Trophoblast cell (in vitro differentiated cells and primary cell): ENCODE measurements around the gene LTF.

Experiments used
- DNase-seq, 2 donors: peaks; one replicate each; pipeline ENCODE4 v3.0.0-alpha.2; 2016
- H2AFZ ChIP-seq: 2 replicates; pipeline ENCODE4 v1.6.1; 2013; ENCODE audit warnings: low read length, moderate library complexity, mild to moderate bottlenecking; ENCODE audit not compliant: insufficient read depth, poor library complexity
- H2AK5ac ChIP-seq: 2 replicates; pipeline ENCODE4 v1.6.1; 2013; ENCODE audit warnings: mild to moderate bottlenecking, low read length
- H2BK120ac ChIP-seq: 2 replicates; pipeline ENCODE4 v1.6.1; 2013; ENCODE audit warnings: low read length, mild to moderate bottlenecking, moderate library complexity; ENCODE audit not compliant: insufficient read depth, poor library complexity
- H2BK12ac ChIP-seq: 2 replicates; pipeline ENCODE4 v1.6.1; 2013; ENCODE audit warnings: mild to moderate bottlenecking, low read length, moderate library complexity
- H2BK5ac ChIP-seq: 2 replicates; pipeline ENCODE4 v1.6.1; 2013; ENCODE audit warnings: low read length, low read depth, moderate library complexity, mild to moderate bottlenecking; ENCODE audit not compliant: poor library complexity
- H3K14ac ChIP-seq: 2 replicates; pipeline ENCODE4 v1.6.1; 2013; ENCODE audit warnings: mild to moderate bottlenecking, low read length
- H3K18ac ChIP-seq: 2 replicates; pipeline ENCODE4 v1.6.1; 2013; ENCODE audit warnings: mild to moderate bottlenecking, low read length
- H3K23ac ChIP-seq: 2 replicates; pipeline ENCODE4 v1.6.1; 2013; ENCODE audit warnings: low read length
- H3K27ac ChIP-seq: 2 replicates; pipeline ENCODE4 v1.5.1; 2013; ENCODE audit warnings: low read depth, mild to moderate bottlenecking, inconsistent platforms, low read length, moderate library complexity
- H3K27me3 ChIP-seq: 2 replicates; pipeline ENCODE4 v1.6.1; 2013; ENCODE audit warnings: inconsistent platforms, mild to moderate bottlenecking, low read length, moderate library complexity; ENCODE audit not compliant: insufficient read depth
- H3K36me3 ChIP-seq, 2 experiments: 1 replicate in 1 of 2; 2 replicates in 1 of 2; pipeline ENCODE4 v1.6.1; 2013; ENCODE audit warnings: low read length in 2 of 2, mild to moderate bottlenecking in 2 of 2, moderate library complexity in 1 of 2; ENCODE audit not compliant: insufficient read depth in 2 of 2, control insufficient read depth in 1 of 2
- H3K4ac ChIP-seq: 2 replicates; pipeline ENCODE4 v1.6.1; 2013; ENCODE audit warnings: low read depth, mild to moderate bottlenecking, low read length, moderate library complexity
- H3K4me1 ChIP-seq, 2 experiments: 1 replicate in 1 of 2; 2 replicates in 1 of 2; pipeline ENCODE4 v1.6.1; 2013; ENCODE audit warnings: low read length in 2 of 2, mild to moderate bottlenecking in 2 of 2, moderate library complexity in 1 of 2; ENCODE audit not compliant: insufficient read depth in 2 of 2, control insufficient read depth in 1 of 2
- H3K4me2 ChIP-seq: 2 replicates; pipeline ENCODE4 v1.6.1; 2013; ENCODE audit warnings: inconsistent platforms, mild to moderate bottlenecking, low read length, moderate library complexity
- H3K4me3 ChIP-seq: 2 replicates; pipeline ENCODE4 v1.5.1; 2013; ENCODE audit warnings: mild to moderate bottlenecking, low read depth, low read length, inconsistent platforms
- H3K79me1 ChIP-seq: one replicate; pipeline ENCODE4 v1.6.1; 2013; ENCODE audit warnings: low read length
- H3K79me2 ChIP-seq: 2 replicates; pipeline ENCODE4 v1.6.1; 2013; ENCODE audit warnings: low read length, mild to moderate bottlenecking; ENCODE audit not compliant: control insufficient read depth, insufficient read depth, poor library complexity
- H3K9ac ChIP-seq: 2 replicates; pipeline ENCODE4 v1.6.1; 2013; ENCODE audit warnings: mild to moderate bottlenecking, low read length
- H3K9me3 ChIP-seq: 2 replicates; pipeline ENCODE4 v1.6.1; 2013; ENCODE audit warnings: low read depth, mild to moderate bottlenecking, control low read depth, inconsistent platforms, low read length; ENCODE audit not compliant: insufficient read depth
- H4K12ac ChIP-seq: 2 replicates; pipeline ENCODE4 v1.6.1; 2013; ENCODE audit warnings: low read depth, mild to moderate bottlenecking, low read length, moderate library complexity
- H4K8ac ChIP-seq: 2 replicates; pipeline ENCODE4 v1.6.1; 2013; ENCODE audit warnings: low read depth, mild to moderate bottlenecking, low read length, moderate library complexity
- H4K91ac ChIP-seq: one replicate; pipeline ENCODE4 v1.6.1; 2013; ENCODE audit warnings: low read depth, mild to moderate bottlenecking, low read length, moderate library complexity
- WGBS: extraction: QIAGEN DNeasy Blood & Tissue Kit; methylation state at CpG from one replicate; pipeline ENCODE4 v1.1.7; 2013; ENCODE audit warnings: missing lambda C conversion rate; ENCODE audit not compliant: insufficient read length, insufficient coverage; ENCODE audit errors: extremely low coverage; 5-methylcytosine and 5-hydroxymethylcytosine counted together

Gene LTF

DNA sequence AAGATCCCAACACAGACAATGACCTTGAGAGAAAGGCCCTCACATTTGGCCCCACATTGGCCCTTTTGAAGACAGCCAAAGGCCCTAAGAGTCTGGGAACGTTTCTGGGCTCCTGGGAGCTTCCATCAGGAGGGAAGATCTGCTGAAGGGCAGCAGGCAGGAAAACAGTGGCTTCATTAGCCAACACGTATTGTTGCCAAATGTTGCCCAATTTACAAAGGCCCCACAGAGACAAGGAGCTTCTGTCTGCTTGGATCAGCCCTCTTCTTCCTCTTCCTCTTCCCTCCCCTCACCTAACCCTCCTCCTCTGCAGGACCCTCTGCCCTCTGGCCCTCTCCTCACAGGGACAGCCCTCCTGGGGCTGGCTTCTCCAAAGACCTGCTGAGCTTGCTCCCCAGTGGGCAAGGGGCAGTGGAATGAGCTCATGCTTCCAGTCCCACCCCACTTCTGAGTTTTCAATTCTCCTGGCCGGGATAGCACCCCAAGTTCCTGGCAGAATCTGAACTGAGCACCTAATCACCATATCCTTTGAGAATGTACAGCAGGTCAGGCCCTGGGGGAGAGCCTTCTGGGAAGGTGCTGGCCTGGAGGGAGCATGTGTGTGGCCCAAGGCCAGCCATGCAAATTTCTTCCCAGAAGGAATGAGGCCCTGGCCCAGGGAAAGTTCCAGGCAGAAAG is 5.1 kb upstream of the LTF start:
- Histone ChIP-seq H3K79me2 (no peaks in the 10 kb centered on the region), H3K4ac (no peak overlapping the region)
- no CpG with 5 or more reads among the region's 3 CpGs for whole genome bisulfite sequencing

GRCh38 chr3:46468753-46469600 is 4.3 kb upstream of the LTF start:
- no peak overlapping the region for H3K18ac ChIP-seq
- no peak overlapping the region for H4K12ac ChIP-seq
- H3K14ac ChIP-seq = no peak overlapping the region
- H3K27ac ChIP-seq = no peak overlapping the region
- DNase-seq = no peak
- H3K79me1 ChIP-seq = no peaks in the 10 kb centered on the region
- WGBS = no CpG with 5 or more reads among the region's 6 CpGs
- H2BK12ac ChIP-seq = no peak overlapping the region
- no peak overlapping the region for H4K8ac ChIP-seq
- no peak overlapping the region for H3K23ac ChIP-seq
- H3K4ac ChIP-seq = no peak overlapping the region
- peaks cover 6% of the 10 kb centered on the region for H3K27me3 ChIP-seq
- no peak overlapping the region for H3K4me2 ChIP-seq
- no peak overlapping the region for H3K4me3 ChIP-seq
- no peaks in the 10 kb centered on the region for H3K36me3 ChIP-seq
- H3K79me2 ChIP-seq = no peaks in the 10 kb centered on the region
- no peak overlapping the region for H2AFZ ChIP-seq
- H3K9me3 ChIP-seq = no peaks in the 10 kb centered on the region
- no peaks in the 10 kb centered on the region for H3K4me1 ChIP-seq
- H2BK120ac ChIP-seq = no peak overlapping the region
- H3K9ac ChIP-seq = no peak overlapping the region
- H2BK5ac ChIP-seq = no peak overlapping the region
- no peak overlapping the region for H4K91ac ChIP-seq
- H2AK5ac ChIP-seq = no peak overlapping the region

More for the DNA sequence above, 5.1 kb upstream of the LTF start:
- H4K8ac ChIP-seq = no peak overlapping the region
- no peak overlapping the region for H2BK12ac ChIP-seq
- no peak overlapping the region for H3K18ac ChIP-seq
- H3K27ac ChIP-seq = no peak overlapping the region
- H3K4me3 ChIP-seq = no peak overlapping the region
- H3K14ac ChIP-seq = no peak overlapping the region
- H3K36me3 ChIP-seq = no peaks in the 10 kb centered on the region
- no peaks in the 10 kb centered on the region for H3K9me3 ChIP-seq
- no peak overlapping the region for H2AFZ ChIP-seq
- H3K4me1 ChIP-seq = no peaks in the 10 kb centered on the region
- no peak for DNase-seq
- H4K91ac ChIP-seq = no peak overlapping the region
- H3K23ac ChIP-seq = no peak overlapping the region
- no peak overlapping the region for H3K4me2 ChIP-seq
- H3K9ac ChIP-seq = no peak overlapping the region
- H3K79me1 ChIP-seq = no peaks in the 10 kb centered on the region
- no peak overlapping the region for H2AK5ac ChIP-seq
- no peak overlapping the region for H2BK120ac ChIP-seq
- no peak overlapping the region for H2BK5ac ChIP-seq
- no peak overlapping the region for H4K12ac ChIP-seq
- H3K27me3 ChIP-seq = no peaks in the 10 kb centered on the region

- no peak overlapping the region for H2BK5ac ChIP-seq
- H3K79me2 ChIP-seq = no peaks in the 10 kb centered on the region
- no peak overlapping the region for H3K14ac ChIP-seq
- H3K4ac ChIP-seq = no peak overlapping the region
- H3K36me3 ChIP-seq = no peaks in the 10 kb centered on the region
- H4K12ac ChIP-seq = no peak overlapping the region
- peaks cover 2% of the 10 kb centered on the region for H3K9me3 ChIP-seq
- H3K79me1 ChIP-seq = no peaks in the 10 kb centered on the region
- H2AK5ac ChIP-seq = no peak overlapping the region
- no peak overlapping the region for H3K27ac ChIP-seq
- peaks cover 6% of the 10 kb centered on the region for H3K27me3 ChIP-seq
- no peak overlapping the region for H3K23ac ChIP-seq
- H4K8ac ChIP-seq = no peak overlapping the region
- no peak overlapping the region for H3K18ac ChIP-seq
- H2BK12ac ChIP-seq = no peak overlapping the region
- no peak for DNase-seq
- H3K4me2 ChIP-seq = no peak overlapping the region
- WGBS = no CpG with 5 or more reads among the region's 4 CpGs
- no peak overlapping the region for H2AFZ ChIP-seq
- no peak overlapping the region for H3K9ac ChIP-seq
- H4K91ac ChIP-seq = no peak overlapping the region
- no peak overlapping the region for H3K4me3 ChIP-seq
- no peak overlapping the region for H2BK120ac ChIP-seq
- H3K4me1 ChIP-seq = no peaks in the 10 kb centered on the region
These were observed 2.9 kb upstream of the LTF start for GRCh38 chr3:46467562-46467961.

- Histone ChIP-seq H3K9ac (no peak overlapping the region), H3K79me1 (no peaks in the 10 kb centered on the region), H2BK120ac (no peak overlapping the region), H3K14ac (no peak overlapping the region), H3K27ac (no peak overlapping the region), H2BK12ac (no peak overlapping the region), H3K4me1 (no peaks in the 10 kb centered on the region), H3K27me3 (peaks cover 6% of the 10 kb centered on the region), H3K79me2 (no peaks in the 10 kb centered on the region), H2BK5ac (no peak overlapping the region), H3K4me3 (no peak overlapping the region), H3K9me3 (peaks cover 2% of the 10 kb centered on the region), H4K8ac (no peak overlapping the region), H3K4ac (no peak overlapping the region), H3K4me2 (no peak overlapping the region), H2AK5ac (no peak overlapping the region), H4K12ac (no peak overlapping the region), H3K36me3 (no peaks in the 10 kb centered on the region), H4K91ac (no peak overlapping the region), H2AFZ (no peak overlapping the region), H3K18ac (no peak overlapping the region), H3K23ac (no peak overlapping the region)
- no CpG with 5 or more reads among the region's 1 CpG for WGBS
- no peak for DNase-seq
These were observed 2.2 kb upstream of the LTF start for GRCh38 chr3:46466871-46467403.
